Adrenal gland (tissue), 5 donors: ENCODE results near the gene ICA1.

ENCODE experiments used
- POLR2A ChIP-seq, 2 donors: fragments of 450-650 bp; IDR thresholded peaks; one replicate each; pipeline ENCODE4 v1.6.1; 2017; ENCODE audit warnings: antibody characterized with exemption in 2 of 2, mild to moderate bottlenecking in 2 of 2, moderate library complexity in 1 of 2
- TF ChIP-seq, protein P1 (sequence below), 6 experiments: fragments of 450-650 bp in 4 of 6; fragments of 200-600 bp in 2 of 6; sonication (generic) in 1 of 6; IDR thresholded peaks; 1 replicate in 5 of 6; 2 replicates in 1 of 6; pipeline versions ENCODE4 v1.5.1 to v1.8.0; 2016 to 2021; ENCODE audit warnings: antibody characterized with exemption in 6 of 6, mild to moderate bottlenecking in 2 of 6, moderate library complexity in 1 of 6
- donor health status: DM: no; HTN: no; CAD: no.

DNA sequence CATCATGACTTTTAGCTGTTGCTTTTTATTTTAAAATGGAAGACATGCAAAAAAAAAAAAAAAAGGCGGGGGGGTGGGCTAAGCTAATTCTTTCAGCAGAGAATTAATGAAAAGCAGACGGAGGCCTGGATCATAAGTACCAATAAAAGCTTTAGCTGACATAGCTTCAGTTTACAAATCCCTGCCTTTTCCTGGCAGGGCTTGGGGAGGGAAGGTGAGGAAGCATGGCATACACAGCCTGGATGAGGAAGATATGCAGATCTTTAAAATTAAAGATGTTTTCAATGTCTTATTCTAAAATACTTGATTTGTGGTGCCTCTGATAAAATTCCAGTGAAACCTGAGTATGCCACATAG is 57.0 kb downstream of the ICA1 start:
- TF ChIP-seq, protein P1, sequence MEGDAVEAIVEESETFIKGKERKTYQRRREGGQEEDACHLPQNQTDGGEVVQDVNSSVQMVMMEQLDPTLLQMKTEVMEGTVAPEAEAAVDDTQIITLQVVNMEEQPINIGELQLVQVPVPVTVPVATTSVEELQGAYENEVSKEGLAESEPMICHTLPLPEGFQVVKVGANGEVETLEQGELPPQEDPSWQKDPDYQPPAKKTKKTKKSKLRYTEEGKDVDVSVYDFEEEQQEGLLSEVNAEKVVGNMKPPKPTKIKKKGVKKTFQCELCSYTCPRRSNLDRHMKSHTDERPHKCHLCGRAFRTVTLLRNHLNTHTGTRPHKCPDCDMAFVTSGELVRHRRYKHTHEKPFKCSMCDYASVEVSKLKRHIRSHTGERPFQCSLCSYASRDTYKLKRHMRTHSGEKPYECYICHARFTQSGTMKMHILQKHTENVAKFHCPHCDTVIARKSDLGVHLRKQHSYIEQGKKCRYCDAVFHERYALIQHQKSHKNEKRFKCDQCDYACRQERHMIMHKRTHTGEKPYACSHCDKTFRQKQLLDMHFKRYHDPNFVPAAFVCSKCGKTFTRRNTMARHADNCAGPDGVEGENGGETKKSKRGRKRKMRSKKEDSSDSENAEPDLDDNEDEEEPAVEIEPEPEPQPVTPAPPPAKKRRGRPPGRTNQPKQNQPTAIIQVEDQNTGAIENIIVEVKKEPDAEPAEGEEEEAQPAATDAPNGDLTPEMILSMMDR (IDR thresholded peaks at IDR 0.05), result no peak
- TF ChIP-seq POLR2A (IDR thresholded peaks at IDR 0.05), result no peak
